CD4-positive, alpha-beta memory T cell (primary cell): Measurements from ENCODE around the gene FKBP5. TPM values are rescaled to one million over a fixed set of nuclear protein-coding genes. Genes with fewer than 3 reads are reported as not detected.

Experiments
- CTCF ChIA-PET: fragments of 350-600 bp; sonication (Branson Sonifier 250); formaldehyde crosslinking; loops from one replicate; lab custom pipeline; 2021; ENCODE audit warnings: inconsistent platforms; ENCODE audit not compliant: partially characterized antibody; lab: Charles Lee
- POLR2A ChIA-PET: fragments of 350-600 bp; sonication (Branson Sonifier 250); formaldehyde crosslinking; loops from one replicate; lab custom pipeline; 2021; ENCODE audit not compliant: partially characterized antibody; lab: Charles Lee
- DNase-seq, 5 donors: peaks; one replicate each; pipeline versions ENCODE4 v3.0.0 to v3.0.0-alpha.2; 2020 to 2022; ENCODE audit warnings: mixed read lengths in 1 of 5
- H3K27ac ChIP-seq: one replicate; pipeline ENCODE4 v1.7.0; 2013; ENCODE audit warnings: low read depth, low read length
- H3K27me3 ChIP-seq: 2 replicates; pipeline ENCODE4 v1.7.0; 2013; ENCODE audit warnings: mild to moderate bottlenecking, low read length, moderate library complexity; ENCODE audit not compliant: insufficient read depth
- H3K36me3 ChIP-seq: 2 replicates; pipeline ENCODE4 v1.7.0; 2013; ENCODE audit warnings: mild to moderate bottlenecking, low read length, moderate library complexity; ENCODE audit not compliant: insufficient read depth
- H3K4me1 ChIP-seq: 2 replicates; pipeline ENCODE4 v1.7.0; 2013; ENCODE audit warnings: mild to moderate bottlenecking, low read length, moderate library complexity; ENCODE audit not compliant: insufficient read depth
- H3K4me3 ChIP-seq, 2 donors: one replicate each; pipeline ENCODE4 v1.7.0; 2013; ENCODE audit warnings: low read length in 2 of 2, mild to moderate bottlenecking in 1 of 2
- H3K9me3 ChIP-seq, 2 donors: one replicate each; pipeline ENCODE4 v1.7.0; 2013; ENCODE audit warnings: low read length in 2 of 2, control low read depth in 1 of 2; ENCODE audit not compliant: control insufficient read depth in 1 of 2
- H3K27ac Mint-ChIP-seq, 7 donors: one replicate each; pipeline ENCODE4 v1.8.0; 2020 to 2021; ENCODE audit warnings: mixed read lengths in 7 of 7, mild to moderate bottlenecking in 6 of 7, inconsistent platforms in 3 of 7, moderate library complexity in 3 of 7
- H3K27me3 Mint-ChIP-seq, 2 donors: one replicate each; pipeline ENCODE4 v1.8.0; 2020 to 2021; ENCODE audit warnings: mixed read lengths in 2 of 2
- H3K36me3 Mint-ChIP-seq, 2 donors: one replicate each; pipeline ENCODE4 v1.8.0; 2020 to 2021; ENCODE audit warnings: mixed read lengths in 2 of 2, inconsistent platforms in 1 of 2, mild to moderate bottlenecking in 1 of 2
- H3K4me1 Mint-ChIP-seq, 4 donors: one replicate each; pipeline ENCODE4 v1.8.0; 2020 to 2021; ENCODE audit warnings: mixed read lengths in 4 of 4, mild to moderate bottlenecking in 1 of 4
- H3K4me3 Mint-ChIP-seq, 8 donors: one replicate each; pipeline ENCODE4 v1.8.0; 2020 to 2021; ENCODE audit warnings: mixed read lengths in 8 of 8, mild to moderate bottlenecking in 7 of 8, moderate library complexity in 6 of 8, inconsistent platforms in 3 of 8
- H3K9me3 Mint-ChIP-seq, 8 donors: one replicate each; pipeline ENCODE4 v1.8.0; 2020 to 2021; ENCODE audit warnings: mixed read lengths in 8 of 8, mild to moderate bottlenecking in 5 of 8, inconsistent platforms in 3 of 8, moderate library complexity in 1 of 8
- intact Hi-C: fragments of 100-400 bp; cut with micrococcal nuclease; formaldehyde crosslinking; loops from one replicate; pipeline ENCODE4 v1.15.1; 2023
- polyA plus RNA-seq, 2 donors: library from polyadenylated mRNA; unstranded; fragments of 300-500 nt; fragmentation: Illumina TruSeq; gene quantifications; one replicate each; pipeline ENCODE4 v1.2.3, GENCODE V29; 2021
- total RNA-seq, 2 experiments: library from RNA; stranded (reverse); gene quantifications; one replicate each; pipeline ENCODE4 v1.2.3, GENCODE V29; 2021

The FKBP5 gene
- total and polyA plus RNA-seq, 4 experiments from 2014 or later: 72.9 to 233 (median 84.2) TPM

DNA sequence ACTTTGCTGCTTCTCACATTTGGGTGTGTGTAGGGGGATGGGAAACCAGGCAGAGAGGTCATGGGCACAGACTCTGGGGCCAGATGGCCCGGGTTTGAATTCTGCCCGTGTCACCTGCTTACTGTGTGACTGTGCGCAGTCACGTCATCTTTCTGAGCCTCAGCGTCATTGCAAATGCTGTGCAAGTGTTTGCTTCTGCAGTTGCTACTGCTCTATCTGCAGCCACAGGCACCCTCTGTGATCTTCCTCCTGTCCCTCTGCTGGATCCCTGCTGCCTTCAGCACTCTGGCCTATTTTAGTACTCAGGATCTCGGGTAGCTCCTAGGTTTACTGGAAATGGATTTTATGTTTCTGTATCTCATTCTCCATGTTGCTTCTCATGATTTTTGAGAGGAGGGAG lies 135.4 kb downstream of the FKBP5 start:
- H3K27ac Mint-ChIP-seq: no peak overlapping the region
- no peaks in the 10 kb centered on the region for H3K4me1 ChIP-seq
- CTCF ChIA-PET: interaction anchor here (1.0 to 4.0 kb wide), 13 partner anchors 8 to 260 kb away, joined by 3 to 63 read pairs (median 7); partner anchors contain the start of gene DEF6
- no peak overlapping the region for H3K4me3 Mint-ChIP-seq
- H3K27me3 Mint-ChIP-seq: peaks cover 2% of the 10 kb centered on the region in 2 donors
- DNase-seq: no peak
- H3K36me3 Mint-ChIP-seq: peaks cover 0 to 8% of the 10 kb centered on the region in 2 donors
- H3K9me3 ChIP-seq: no peaks in the 10 kb centered on the region
- POLR2A ChIA-PET: interaction anchor here (2.3 kb wide), 1 partner anchor 31 kb away, joined by 14 read pairs; no protein-coding TSS in a partner anchor
- peaks cover 0 to 14% (median 8%) of the 10 kb centered on the region in 8 donors for H3K9me3 Mint-ChIP-seq
- peaks cover 0 to 5% (median 3%) of the 10 kb centered on the region in 4 donors for H3K4me1 Mint-ChIP-seq
- no peak overlapping the region for H3K27ac ChIP-seq
- intact Hi-C loops: loop anchor here (5.0 kb wide), 1 partner anchor 211 kb away; the partner anchor contains the start of gene PPARD
- H3K27me3 ChIP-seq: no peaks in the 10 kb centered on the region
- H3K36me3 ChIP-seq: no peaks in the 10 kb centered on the region
- no peak overlapping the region for H3K4me3 ChIP-seq

DNA sequence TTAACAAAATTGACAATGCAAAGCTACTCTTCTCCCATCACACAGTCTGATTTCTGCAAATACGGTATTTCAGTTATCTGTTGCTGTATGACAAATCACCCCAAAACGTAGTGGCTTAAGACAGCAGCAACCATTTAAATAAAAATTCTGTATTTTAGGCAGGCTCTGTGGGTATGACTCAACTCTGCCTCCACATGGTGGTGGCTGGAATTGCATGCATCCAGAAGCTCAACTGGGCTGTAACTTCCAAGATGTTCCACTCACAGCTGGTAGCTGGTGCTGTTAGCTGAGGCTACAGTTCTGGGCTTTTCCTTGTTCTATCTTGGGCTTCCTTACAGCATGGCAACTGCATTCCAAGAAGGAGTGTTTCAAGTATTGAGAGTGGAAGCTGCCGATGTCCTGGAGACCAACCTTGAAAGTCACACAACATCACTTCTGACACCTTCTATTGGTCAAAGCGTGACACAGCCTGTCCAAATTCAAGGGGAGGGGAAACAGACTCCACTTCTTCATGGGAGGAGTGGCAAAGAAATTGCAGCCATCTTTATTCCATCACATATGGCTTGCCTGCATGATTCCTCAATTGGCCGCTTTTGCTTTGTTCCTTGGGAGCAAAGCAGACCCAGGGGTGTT lies 136.3 kb downstream of the FKBP5 start:
- Histone ChIP-seq H3K36me3 (no peaks in the 10 kb centered on the region), H3K9me3 (no peaks in the 10 kb centered on the region), H3K27me3 (no peaks in the 10 kb centered on the region), H3K4me3 (no peak overlapping the region), H3K27ac (no peak overlapping the region), H3K4me1 (no peaks in the 10 kb centered on the region)
- CTCF ChIA-PET: interaction anchor here (0.6 to 4.0 kb wide), 32 partner anchors 9 to 259 kb away, joined by 3 to 63 read pairs (median 4); partner anchors contain the start of genes DEF6 and RPL10A
- Mint-ChIP-seq H3K36me3 (peaks cover 0 to 8% of the 10 kb centered on the region in 2 donors), H3K9me3 (peaks cover 0 to 14% (median 8%) of the 10 kb centered on the region in 8 donors), H3K27ac (no peak overlapping the region), H3K4me1 (peaks cover 0 to 5% (median 3%) of the 10 kb centered on the region in 4 donors), H3K4me3 (no peak overlapping the region), H3K27me3 (peaks cover 2% of the 10 kb centered on the region in 2 donors)
- intact Hi-C loops: loop anchor here (1.0 to 5.0 kb wide), 3 partner anchors 29 to 258 kb away; partner anchors contain the start of gene PPARD
- peak in 4 of 5 donors; percentile 56 to 62 (median 60) for DNase-seq
- POLR2A ChIA-PET: interaction anchor here (0.6 to 2.3 kb wide), 3 partner anchors 30 to 86 kb away, joined by 3 to 14 read pairs (median 3); no protein-coding TSS in a partner anchor

DNA sequence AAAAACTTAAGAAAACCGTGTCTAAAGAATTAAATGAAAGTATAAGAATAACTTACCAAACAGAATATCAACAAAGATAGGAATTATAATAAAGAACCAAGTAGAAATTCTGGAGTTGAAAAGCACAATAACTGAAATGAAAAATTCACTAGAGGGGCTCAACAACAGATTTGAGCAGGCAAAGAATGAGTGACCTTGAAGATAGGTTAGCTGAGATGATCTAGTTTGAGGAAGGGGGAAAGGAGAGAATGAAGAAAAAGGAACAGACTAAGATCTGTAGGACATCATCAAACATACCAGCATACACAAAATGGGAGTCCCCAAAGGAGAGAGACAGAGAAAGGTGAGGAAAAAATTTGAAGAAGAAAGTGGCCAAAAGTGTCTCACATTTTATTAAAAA lies 138.3 kb downstream of the FKBP5 start:
- Histone ChIP-seq H3K4me1 (no peaks in the 10 kb centered on the region), H3K36me3 (no peaks in the 10 kb centered on the region), H3K27ac (no peak overlapping the region), H3K4me3 (no peak overlapping the region), H3K27me3 (no peaks in the 10 kb centered on the region), H3K9me3 (no peaks in the 10 kb centered on the region)
- Mint-ChIP-seq H3K4me3 (no peak overlapping the region), H3K27me3 (peaks cover 2% of the 10 kb centered on the region in 2 donors), H3K9me3 (peaks cover 0 to 14% (median 8%) of the 10 kb centered on the region in 8 donors), H3K27ac (no peak overlapping the region), H3K36me3 (peaks cover 0 to 8% of the 10 kb centered on the region in 2 donors), H3K4me1 (peaks cover 0 to 5% (median 3%) of the 10 kb centered on the region in 4 donors)
- ChIA-PET CTCF (interaction anchor here (0.8 to 4.0 kb wide), 3 partner anchors 10 to 257 kb away, joined by 4 to 63 read pairs (median 22); no protein-coding TSS in a partner anchor), POLR2A (interaction anchor here (1.1 kb wide), 1 partner anchor 28 kb away, joined by 4 read pairs; no protein-coding TSS in a partner anchor)
- DNase-seq: no peak
- intact Hi-C loops: loop anchor here (5.0 kb wide), 1 partner anchor 208 kb away; the partner anchor contains the start of gene PPARD

DNA sequence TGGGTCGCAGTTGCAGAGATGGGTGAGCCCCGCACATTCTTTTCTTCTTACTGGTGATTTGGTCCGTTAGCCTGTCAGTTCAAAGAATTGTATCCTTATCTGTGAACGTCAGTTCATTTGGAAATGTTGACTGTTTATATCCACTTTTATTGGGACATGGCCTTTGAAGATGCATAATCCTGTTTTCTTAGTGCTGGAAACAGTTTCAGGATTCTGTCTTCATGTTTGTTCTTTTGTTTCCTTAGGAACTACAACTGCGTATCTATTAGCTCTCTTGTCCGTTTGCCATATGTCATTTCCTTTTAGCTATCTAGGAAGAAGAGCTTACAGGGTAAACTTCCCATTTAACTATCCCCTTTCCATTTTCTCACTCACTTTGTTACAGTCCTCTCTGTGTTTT lies 141.0 kb downstream of the FKBP5 start:
- no peak overlapping the region for H3K4me3 ChIP-seq
- H3K27ac ChIP-seq: no peak overlapping the region
- H3K4me1 ChIP-seq: no peaks in the 10 kb centered on the region
- intact Hi-C loops: no loop called here
- Mint-ChIP-seq H3K27me3 (peaks cover 2% of the 10 kb centered on the region in 2 donors), H3K4me1 (peaks cover 0 to 5% (median 3%) of the 10 kb centered on the region in 4 donors), H3K27ac (peak overlapping the region in 1 of 7 donors; percentile 35), H3K9me3 (peaks cover 0 to 14% (median 8%) of the 10 kb centered on the region in 8 donors), H3K4me3 (no peak overlapping the region), H3K36me3 (peaks cover 0 to 8% of the 10 kb centered on the region in 2 donors)
- ChIA-PET POLR2A (no interaction called here), CTCF (interaction anchor here (1.0 to 1.5 kb wide), 4 partner anchors 15 to 25 kb away, joined by 3 to 6 read pairs (median 4); no protein-coding TSS in a partner anchor)
- DNase-seq: no peak
- no peaks in the 10 kb centered on the region for H3K27me3 ChIP-seq
- H3K36me3 ChIP-seq: no peaks in the 10 kb centered on the region
- H3K9me3 ChIP-seq: no peaks in the 10 kb centered on the region

DNA sequence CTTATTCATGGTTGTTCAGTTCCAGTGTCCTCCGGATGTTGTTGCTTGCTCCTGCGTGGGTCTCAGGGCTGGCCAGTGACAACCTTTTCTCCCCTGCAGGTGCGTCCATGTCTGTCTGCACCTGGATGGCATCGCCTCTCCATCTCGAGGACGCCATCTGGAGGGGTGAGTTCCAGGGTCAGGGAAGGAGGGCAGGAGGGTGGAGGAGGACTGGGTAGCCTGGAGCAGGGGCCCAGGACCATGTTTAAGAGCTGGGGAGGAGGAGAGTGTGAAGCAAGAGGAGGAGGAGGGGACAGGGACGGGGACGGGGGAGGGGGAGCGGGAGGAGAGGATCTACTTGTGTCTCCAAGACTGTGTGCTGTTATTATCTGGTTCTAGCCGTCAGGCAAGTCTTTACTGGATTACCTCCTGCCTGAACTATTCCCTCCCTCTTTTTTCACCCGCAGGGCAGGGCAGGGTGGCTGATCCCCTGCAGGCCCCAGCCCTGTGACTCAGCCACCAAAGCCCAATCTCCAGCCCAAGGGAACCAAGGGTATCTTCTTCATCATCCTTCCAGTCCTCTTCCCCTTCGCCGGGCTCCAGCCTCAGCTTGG lies 143.8 kb downstream of the FKBP5 start:
- Histone ChIP-seq H3K27me3 (no peaks in the 10 kb centered on the region), H3K36me3 (no peaks in the 10 kb centered on the region), H3K9me3 (no peaks in the 10 kb centered on the region), H3K27ac (no peak overlapping the region), H3K4me1 (no peaks in the 10 kb centered on the region), H3K4me3 (no peak overlapping the region)
- intact Hi-C loops: no loop called here
- Mint-ChIP-seq H3K27me3 (no peaks in the 10 kb centered on the region), H3K9me3 (peaks cover 0 to 10% (median 1%) of the 10 kb centered on the region in 8 donors), H3K27ac (no peak overlapping the region), H3K36me3 (peaks cover 0 to 2% of the 10 kb centered on the region in 2 donors), H3K4me3 (no peak overlapping the region), H3K4me1 (no peaks in the 10 kb centered on the region)
- CTCF ChIA-PET: interaction anchor here (1.8 kb wide), 1 partner anchor 22 kb away, joined by 6 read pairs; no protein-coding TSS in a partner anchor
- DNase-seq: no peak
- POLR2A ChIA-PET: no interaction called here

DNA sequence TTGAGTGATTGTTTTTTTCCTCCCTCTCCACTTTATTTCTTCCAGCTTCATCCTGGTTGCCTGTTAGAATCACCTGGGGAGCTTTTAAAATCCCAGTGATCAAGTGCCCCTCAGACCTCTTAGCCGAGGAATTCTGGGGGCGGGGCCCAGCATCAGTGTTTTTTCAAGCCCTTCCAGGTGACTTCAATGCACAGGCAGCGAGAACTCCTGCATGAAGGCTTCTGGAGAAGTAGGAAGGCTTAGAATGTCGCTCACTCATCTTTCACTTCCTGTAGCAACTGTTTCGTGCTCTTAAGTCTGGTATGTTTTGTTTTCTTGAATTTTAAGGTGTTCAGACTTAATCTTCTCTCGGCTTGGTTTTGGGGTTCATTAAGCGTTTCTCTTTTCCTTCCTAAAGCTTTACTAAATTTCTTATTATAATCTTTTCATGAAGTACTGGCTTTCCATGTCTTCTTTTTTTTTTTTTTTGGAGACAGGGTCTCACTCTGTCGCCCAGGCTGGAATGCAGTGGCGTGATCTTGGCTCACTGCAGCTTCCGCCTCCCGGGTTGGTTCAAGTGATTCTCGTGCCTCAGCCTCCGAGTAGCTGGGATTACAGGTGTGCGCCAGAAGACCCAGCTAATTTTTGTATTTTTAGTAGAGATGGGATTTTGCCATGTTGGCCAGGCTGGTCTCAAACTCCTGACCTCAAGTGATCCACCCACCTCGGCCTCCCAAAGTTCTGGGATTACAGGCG lies 145.1 kb downstream of the FKBP5 start:
- intact Hi-C loops: no loop called here
- no peak overlapping the region for H3K4me3 ChIP-seq
- peaks cover 0 to 6% (median 0%) of the 10 kb centered on the region in 8 donors for H3K9me3 Mint-ChIP-seq
- no peaks in the 10 kb centered on the region for H3K27me3 Mint-ChIP-seq
- no peak for DNase-seq
- no peak overlapping the region for H3K27ac ChIP-seq
- H3K27me3 ChIP-seq: no peaks in the 10 kb centered on the region
- H3K36me3 ChIP-seq: no peaks in the 10 kb centered on the region
- H3K4me3 Mint-ChIP-seq: no peak overlapping the region
- H3K27ac Mint-ChIP-seq: peak overlapping the region in 3 of 7 donors; percentile 16 to 37 (median 17)
- H3K36me3 Mint-ChIP-seq: no peaks in the 10 kb centered on the region
- no peaks in the 10 kb centered on the region for H3K9me3 ChIP-seq
- POLR2A ChIA-PET: no interaction called here
- CTCF ChIA-PET: interaction anchor here (1.4 to 1.8 kb wide), 2 partner anchors 9 to 21 kb away, joined by 5 to 6 read pairs; no protein-coding TSS in a partner anchor
- no peaks in the 10 kb centered on the region for H3K4me1 Mint-ChIP-seq
- no peaks in the 10 kb centered on the region for H3K4me1 ChIP-seq
